Frontal cortex (tissue), 4 donors: Measurements from ENCODE around the gene CRYBB3. TPM values are rescaled to one million over a fixed set of nuclear protein-coding genes. Genes with fewer than 3 reads are reported as not detected.
"Not testable (repeated sequence)": the region's sequence is repeated elsewhere in the genome, so short reads cannot be mapped to it uniquely, and the experiment has no call there.

Source experiments
- DNase-seq, 2 donors: peaks; one replicate each; pipeline ENCODE4 v3.0.0; 2012; ENCODE audit warnings: low spot score in 2 of 2
- FAIRE-seq: peaks from 2 replicates; lab custom pipeline; 2012; peaks lifted over from hg19 to GRCh38; lab: Jason Lieb, UNC
- total RNA-seq: library from RNA; depleted of rRNA; stranded (reverse); fragments of >200 nt; gene quantifications from one replicate; pipeline ENCODE4 v1.2.3, GENCODE V29; 2014
- donor health status: control.
- donor health status: control.
- donor health status: control.

The CRYBB3 gene
- total RNA-seq, 1 donor from 2014 or later: not detected

DNA sequence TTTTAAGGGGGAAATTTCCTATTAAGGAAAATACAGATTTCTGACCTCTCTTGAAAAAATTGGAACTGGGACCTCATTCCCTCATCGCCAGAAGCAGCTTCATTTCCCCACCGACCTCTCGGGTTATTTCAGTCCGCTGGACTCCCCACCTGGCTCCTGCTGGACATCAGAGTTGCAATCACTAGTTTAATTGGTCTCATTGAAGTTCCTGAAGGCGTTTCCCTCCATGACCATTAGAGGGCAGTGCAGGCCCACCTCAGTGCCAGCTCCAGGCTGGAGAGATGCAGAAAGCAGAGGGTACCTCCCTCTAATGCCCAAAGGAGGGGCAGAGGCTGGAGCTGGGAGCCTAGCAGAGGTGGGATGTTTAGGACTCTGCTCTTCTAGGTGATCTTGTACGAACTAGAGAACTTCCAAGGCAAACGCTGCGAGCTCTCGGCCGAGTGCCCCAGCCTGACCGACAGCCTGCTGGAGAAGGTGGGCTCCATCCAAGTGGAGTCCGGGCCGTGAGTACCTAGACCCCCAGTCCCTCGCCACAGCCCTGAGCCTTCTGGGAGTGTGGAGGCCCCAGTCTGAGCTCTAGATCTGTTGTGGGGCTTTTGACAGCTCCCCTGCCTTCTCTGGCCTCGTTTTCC lies 2.7 kb downstream of the CRYBB3 start:
- no peak for FAIRE-seq
- DNase-seq: peak; percentile 41 to 76

DNA sequence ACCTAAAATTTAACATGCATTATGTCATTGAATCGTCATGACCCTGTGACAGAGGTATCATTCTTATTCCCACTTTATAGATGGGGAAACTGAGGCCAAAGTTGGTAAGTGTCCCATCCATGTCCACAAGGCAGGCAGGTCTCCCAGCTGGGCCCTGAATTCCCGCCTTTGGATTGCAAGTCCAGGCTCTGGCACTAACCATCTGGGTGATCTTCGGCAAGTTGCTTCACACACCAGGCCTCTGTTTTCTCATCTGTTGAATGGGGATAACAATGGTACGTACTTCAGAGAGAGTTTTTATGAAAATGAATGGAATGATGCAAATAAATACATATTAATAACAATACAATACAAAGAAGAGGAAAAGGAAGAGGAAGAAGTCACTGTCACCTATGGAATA lies 3.4 kb downstream of the CRYBB3 start:
- DNase-seq (no peak), FAIRE-seq (no peak)

DNA sequence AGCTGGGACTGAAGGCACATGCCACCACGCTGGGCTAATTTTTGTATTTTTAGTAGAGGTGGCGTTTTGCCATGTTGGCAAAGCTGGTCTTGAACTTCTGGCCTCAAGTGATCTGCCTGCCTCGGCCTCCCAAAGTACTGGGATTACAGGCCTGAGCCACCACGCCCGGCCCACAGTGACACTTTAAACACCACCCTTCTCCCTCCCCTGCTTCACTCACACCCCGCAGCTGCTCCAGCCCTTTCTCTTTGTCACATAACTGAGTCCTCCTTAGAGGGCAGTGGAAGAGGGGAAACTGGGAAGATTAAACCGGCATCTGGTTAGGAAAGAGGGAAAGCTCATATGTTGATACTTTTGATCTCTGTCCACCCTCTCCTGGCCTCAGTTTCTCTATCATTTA lies 4.9 kb downstream of the CRYBB3 start:
- DNase-seq, FAIRE-seq: not testable (repeated sequence)

- DNase-seq (no peak), FAIRE-seq (no peak)
Measured at GRCh38 chr22:25205847-25206246, 6.2 kb downstream of the CRYBB3 start.

- DNase-seq (no peak), FAIRE-seq (no peak)
Measured at GRCh38 chr22:25206998-25207397, 7.3 kb downstream of the CRYBB3 start.

DNA sequence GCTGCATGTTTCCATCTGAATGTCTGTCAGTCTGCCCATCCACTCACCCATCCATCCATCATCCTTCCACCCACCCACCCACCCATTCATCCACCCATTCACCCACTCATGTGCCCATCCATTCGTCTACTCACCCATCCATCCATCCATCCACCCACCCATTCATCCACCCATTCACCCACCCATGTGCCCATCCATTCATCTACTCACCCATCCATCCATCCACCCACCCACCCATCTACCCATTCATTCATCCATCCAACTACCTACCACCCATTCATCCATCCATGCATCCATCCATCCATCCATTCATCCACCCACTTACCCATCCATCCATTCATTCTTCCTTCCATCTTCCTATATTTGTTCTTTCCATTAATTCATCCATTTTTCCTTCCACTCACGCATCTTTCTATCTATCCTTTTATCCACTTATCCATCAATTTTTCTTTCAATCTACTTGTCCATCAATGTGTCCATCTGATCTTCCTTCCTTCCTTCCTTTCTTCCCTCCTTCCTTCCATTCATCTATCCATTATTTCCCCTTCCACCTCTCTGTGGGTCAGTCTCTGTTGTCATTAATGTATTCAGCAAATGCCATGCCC lies 8.0 kb downstream of the CRYBB3 start:
- FAIRE-seq (no peak), DNase-seq (no peak)

DNA sequence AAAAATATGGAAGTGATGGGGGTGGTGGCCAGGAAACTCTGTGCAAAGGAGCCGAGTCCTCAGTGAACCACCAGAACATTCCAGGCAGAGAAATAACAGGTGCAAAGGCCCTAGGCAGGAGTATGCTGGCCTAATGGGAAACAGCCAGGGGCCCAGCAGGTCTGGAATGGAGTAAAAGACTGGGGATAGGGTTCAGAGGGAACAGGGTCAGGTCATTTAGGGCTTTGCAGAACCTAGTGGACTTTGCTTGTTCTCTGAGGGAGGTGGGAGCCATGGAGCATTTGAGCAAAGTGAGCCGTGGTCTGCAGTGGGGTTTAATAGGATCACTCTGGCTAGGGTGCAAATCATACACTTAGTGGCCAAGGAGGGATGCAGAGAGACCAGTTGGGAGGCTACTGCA lies 8.7 kb downstream of the CRYBB3 start:
- FAIRE-seq: no peak

GRCh38 chr22:25208743-25209505 lies 9.3 kb downstream of the CRYBB3 start:
- FAIRE-seq (no peak), DNase-seq (no peak)

More for the DNA sequence above, 8.7 kb downstream of the CRYBB3 start:
- DNase-seq: no peak

DNA sequence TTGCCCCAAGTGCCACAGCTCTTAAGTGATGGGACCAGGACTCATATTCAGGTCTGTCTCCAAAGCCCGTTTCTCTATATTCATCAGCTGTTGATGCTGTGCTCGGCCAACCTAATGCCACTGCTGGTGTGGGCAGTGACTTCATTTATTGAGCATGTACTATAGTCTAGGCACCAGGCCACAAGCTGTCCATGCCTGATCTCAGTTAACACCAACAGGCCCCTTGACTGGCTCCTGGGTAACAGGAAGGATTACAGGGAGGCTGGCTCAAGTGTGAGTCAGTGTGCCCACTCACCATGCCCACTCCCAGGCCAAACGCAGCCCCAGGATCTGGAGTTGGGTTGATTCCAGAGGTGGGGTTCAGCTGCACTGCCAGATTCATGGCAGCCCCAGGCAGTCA lies 11.1 kb downstream of the CRYBB3 start:
- DNase-seq (no peak), FAIRE-seq (no peak)

GRCh38 chr22:25212337-25212736 lies 12.7 kb downstream of the CRYBB3 start:
- no peak for FAIRE-seq

DNA sequence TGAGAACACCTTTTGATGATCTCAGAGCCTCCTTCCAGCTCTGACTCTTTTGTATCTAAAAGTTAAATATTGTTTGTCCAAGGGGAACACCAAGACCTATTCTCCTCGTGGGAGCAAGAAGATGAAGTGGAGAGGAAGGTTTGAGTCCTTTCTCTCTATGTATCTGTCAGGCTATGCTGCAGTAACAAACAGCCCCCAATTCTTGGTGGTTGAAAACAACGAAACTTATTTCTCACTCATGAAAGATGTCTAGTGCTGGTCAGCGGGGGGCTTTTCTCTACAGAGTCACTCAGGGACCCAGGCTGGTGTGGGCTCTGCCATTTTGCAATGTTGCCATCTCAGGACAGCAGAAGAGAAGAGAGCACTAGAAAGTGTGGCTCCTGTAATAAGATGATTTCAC lies 13.6 kb downstream of the CRYBB3 start:
- no peak for FAIRE-seq
- DNase-seq: no peak

More at GRCh38 chr22:25212337-25212736, 12.7 kb downstream of the CRYBB3 start:
- DNase-seq: no peak

DNA sequence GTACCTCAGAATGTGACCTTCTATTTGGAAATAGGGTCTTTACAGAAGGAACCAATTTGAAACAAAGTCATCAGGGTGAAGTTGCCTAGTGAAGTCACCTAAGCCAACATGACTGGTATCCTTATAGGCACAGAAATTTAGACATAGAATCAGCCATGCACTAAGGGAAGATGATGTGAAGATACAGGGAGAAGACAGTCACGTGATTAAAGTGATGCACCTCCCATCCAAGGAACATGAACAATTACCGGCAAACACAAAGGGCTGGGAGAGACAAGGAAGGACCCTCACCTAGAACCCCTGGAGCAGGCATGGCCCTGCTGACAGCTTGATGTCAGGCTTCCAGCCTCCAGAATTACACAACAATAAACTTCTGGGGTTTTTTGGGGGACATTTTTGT lies 16.6 kb downstream of the CRYBB3 start:
- DNase-seq: no peak
- FAIRE-seq: no peak

GRCh38 chr22:25219211-25219689 lies 19.6 kb downstream of the CRYBB3 start, which contains the start of gene CRYBB2:
CRYBB2 (plus strand) TSS chr22:25219639; CDS start chr22:25221430, 1,791 bp downstream.
- DNase-seq (no peak), FAIRE-seq (no peak)

DNA sequence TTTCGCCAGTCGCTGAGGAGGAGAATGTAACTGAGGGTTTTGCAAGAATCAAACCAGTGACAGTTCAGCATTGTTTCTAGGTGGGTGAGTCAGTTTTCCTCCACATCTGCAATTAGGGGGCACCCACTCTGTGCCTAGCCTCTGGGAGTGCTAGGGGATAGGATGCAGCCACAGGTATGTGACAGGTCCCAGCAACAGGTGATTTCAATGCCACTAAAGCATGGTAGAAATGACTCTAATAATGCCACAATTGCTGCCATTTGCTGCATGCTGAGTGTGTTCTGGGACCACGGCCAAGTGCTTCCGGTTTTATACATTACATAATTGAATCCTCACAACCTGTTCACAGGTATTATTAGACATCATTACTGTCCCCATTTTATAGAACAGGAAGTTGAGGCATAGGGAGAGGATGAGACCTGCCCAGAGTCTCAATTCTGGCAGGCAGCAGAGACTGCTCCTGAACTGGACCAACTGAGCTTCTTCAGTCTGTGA lies 20.3 kb downstream of the CRYBB3 start:
- FAIRE-seq (no peak), DNase-seq (no peak)

GRCh38 chr22:25221790-25222189 lies 22.1 kb downstream of the CRYBB3 start:
- FAIRE-seq (no peak), DNase-seq (no peak)

DNA sequence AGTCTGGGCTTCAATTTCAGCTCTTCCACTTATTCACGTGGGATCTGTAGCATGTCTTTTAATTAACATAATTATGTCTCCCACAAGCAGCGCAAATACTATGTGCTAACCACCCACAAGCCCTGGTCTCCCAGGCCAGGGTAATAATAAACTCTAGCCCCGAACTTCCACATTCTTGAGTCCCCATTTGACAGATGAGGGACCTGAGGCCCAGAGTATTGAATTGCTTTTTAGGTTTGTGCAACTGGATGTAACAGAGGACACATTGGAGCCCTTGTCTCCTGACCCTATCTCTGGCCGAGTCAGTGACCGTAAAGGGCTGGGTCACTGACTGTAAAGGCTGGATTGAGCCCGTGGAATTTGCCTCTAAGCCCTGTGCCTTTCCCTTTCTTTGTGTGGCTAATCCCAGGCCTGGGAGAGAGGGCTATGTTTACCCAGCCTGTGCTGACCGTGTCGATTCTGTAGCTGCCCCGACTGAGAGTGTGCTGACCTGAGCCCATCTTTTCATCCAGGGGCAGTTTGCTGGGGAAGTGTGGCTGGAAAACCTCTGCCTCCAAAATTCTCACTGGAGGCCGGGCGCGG lies 23.7 kb downstream of the CRYBB3 start:
- DNase-seq (no peak), FAIRE-seq (no peak)

GRCh38 chr22:25228822-25229221 lies 29.2 kb downstream of the CRYBB3 start:
- no peak for DNase-seq
- no peak for FAIRE-seq

DNA sequence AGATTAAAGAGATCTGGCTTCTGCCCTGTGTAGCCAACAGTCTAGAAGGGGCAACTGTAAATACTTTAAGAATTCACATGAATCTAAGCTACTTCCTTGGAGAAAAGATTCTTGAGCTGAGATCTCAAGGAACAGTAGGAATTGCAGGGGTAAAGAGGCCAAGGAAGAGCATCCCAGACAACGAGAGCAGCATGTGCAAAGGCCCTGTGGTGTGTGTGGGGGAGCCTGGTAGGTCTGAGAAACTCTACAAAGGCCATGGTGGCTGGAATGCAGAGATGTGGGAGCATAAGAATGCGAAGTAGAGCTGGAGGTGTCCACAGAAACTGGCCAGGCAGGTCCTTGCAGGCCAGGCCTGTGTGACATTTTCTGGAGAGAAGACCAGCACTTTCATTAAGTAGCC lies 31.1 kb downstream of the CRYBB3 start:
- DNase-seq, FAIRE-seq: not testable (repeated sequence)

DNA sequence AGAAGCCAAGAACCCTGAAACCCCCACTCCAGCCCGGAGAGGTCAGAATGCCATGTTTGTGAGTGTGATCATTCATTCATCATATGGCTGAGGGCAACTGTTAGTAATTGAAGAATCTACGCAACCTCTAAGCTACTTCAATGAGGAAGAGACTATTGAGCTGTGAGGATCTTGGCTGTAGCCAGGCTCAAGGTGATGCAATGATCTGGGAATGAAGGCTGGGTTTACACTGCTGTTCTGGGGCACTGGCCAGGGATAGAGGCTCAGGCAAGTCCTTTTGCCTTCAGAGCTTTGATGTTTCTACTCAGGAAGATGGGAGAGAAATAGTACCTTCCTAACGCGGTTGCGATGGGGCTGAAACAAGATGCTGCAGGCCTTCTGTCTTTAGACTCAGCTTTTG lies 32.6 kb downstream of the CRYBB3 start:
- no peak for FAIRE-seq
- DNase-seq: no peak

- not testable (repeated sequence) for DNase-seq, FAIRE-seq
Measured at GRCh38 chr22:25233706-25234105, 34.0 kb downstream of the CRYBB3 start.
